ENCODE data around the gene LRIG3.

- TF ChIP-seq, protein P1, sequence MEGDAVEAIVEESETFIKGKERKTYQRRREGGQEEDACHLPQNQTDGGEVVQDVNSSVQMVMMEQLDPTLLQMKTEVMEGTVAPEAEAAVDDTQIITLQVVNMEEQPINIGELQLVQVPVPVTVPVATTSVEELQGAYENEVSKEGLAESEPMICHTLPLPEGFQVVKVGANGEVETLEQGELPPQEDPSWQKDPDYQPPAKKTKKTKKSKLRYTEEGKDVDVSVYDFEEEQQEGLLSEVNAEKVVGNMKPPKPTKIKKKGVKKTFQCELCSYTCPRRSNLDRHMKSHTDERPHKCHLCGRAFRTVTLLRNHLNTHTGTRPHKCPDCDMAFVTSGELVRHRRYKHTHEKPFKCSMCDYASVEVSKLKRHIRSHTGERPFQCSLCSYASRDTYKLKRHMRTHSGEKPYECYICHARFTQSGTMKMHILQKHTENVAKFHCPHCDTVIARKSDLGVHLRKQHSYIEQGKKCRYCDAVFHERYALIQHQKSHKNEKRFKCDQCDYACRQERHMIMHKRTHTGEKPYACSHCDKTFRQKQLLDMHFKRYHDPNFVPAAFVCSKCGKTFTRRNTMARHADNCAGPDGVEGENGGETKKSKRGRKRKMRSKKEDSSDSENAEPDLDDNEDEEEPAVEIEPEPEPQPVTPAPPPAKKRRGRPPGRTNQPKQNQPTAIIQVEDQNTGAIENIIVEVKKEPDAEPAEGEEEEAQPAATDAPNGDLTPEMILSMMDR (IDR thresholded peaks at IDR 0.05): no peak
- TF ChIP-seq POLR2A (IDR thresholded peaks at IDR 0.05): no peak
These were observed 40.9 kb upstream of the LRIG3 start for GRCh38 chr12:58961166-58961565.

Measured in adrenal gland (tissue), 5 donors.